HepG2 (cell line): ENCODE results near the gene PRKAG3. TPM values are rescaled to one million over a fixed set of nuclear protein-coding genes. Genes with fewer than 3 reads are reported as not detected.

Experiments used
- GLMP ChIP-seq: sonication (generic); formaldehyde crosslinking; IDR thresholded peaks from 2 replicates; pipeline ENCODE4 v1.9.0; 2021; ENCODE audit warnings: missing genetic modification reagents, mild to moderate bottlenecking, borderline replicate concordance
- HNF1B ChIP-seq: sonication (generic); formaldehyde crosslinking; IDR thresholded peaks from 2 replicates; pipeline ENCODE4 v1.5.1; 2020; ENCODE audit warnings: mild to moderate bottlenecking, moderate library complexity, missing genetic modification reagents
- HOXA9 ChIP-seq: sonication (generic); formaldehyde crosslinking; IDR thresholded peaks from 2 replicates; pipeline ENCODE4 v1.8.1; 2022; ENCODE audit warnings: missing genetic modification reagents, mild to moderate bottlenecking, moderate library complexity, borderline replicate concordance
- KAT7 ChIP-seq: IDR thresholded peaks from 2 replicates; pipeline ENCODE4 v1.6.1; 2018; ENCODE audit warnings: borderline replicate concordance, missing compliant biosample characterization
- KDM4B ChIP-seq: sonication (generic); formaldehyde crosslinking; IDR thresholded peaks from 2 replicates; pipeline ENCODE4 v1.4.0; 2020; ENCODE audit warnings: missing genetic modification reagents
- MAZ ChIP-seq, 2 experiments: sonication (generic) in 1 of 2; formaldehyde crosslinking in 1 of 2; IDR thresholded peaks; 2 replicates each; pipeline versions ENCODE4 v1.5.0 to v1.6.1; 2012 to 2020; ENCODE audit warnings: low read depth in 2 of 2, mild to moderate bottlenecking in 2 of 2, borderline replicate concordance in 1 of 2, improper control_type of control experiment in 1 of 2, low read length in 1 of 2, missing genetic modification reagents in 1 of 2, moderate library complexity in 1 of 2
- RORA ChIP-seq: sonication (generic); formaldehyde crosslinking; IDR thresholded peaks from 2 replicates; pipeline ENCODE4 v1.5.0; 2020; ENCODE audit warnings: mild to moderate bottlenecking, missing genetic modification reagents, moderate library complexity
- SP5 ChIP-seq: IDR thresholded peaks from 2 replicates; pipeline ENCODE4 v1.6.1; 2016; ENCODE audit warnings: low read depth, borderline replicate concordance
- TBL1XR1 ChIP-seq: fragments of 150-350 bp; IDR thresholded peaks from 2 replicates; pipeline ENCODE4 v1.6.1; 2014; ENCODE audit warnings: borderline replicate concordance, low read length; ENCODE audit not compliant: partially characterized antibody
- TEAD3 ChIP-seq: optimal IDR thresholded peaks from 2 replicates; pipeline ENCODE3; 2016; ENCODE audit warnings: borderline replicate concordance
- THYN1 ChIP-seq: sonication (generic); formaldehyde crosslinking; IDR thresholded peaks from 2 replicates; pipeline ENCODE4 v1.8.1; 2023; ENCODE audit warnings: low read depth, mild to moderate bottlenecking, moderate library complexity, missing genetic modification reagents, borderline replicate concordance
- ZIK1 ChIP-seq: sonication (generic); formaldehyde crosslinking; IDR thresholded peaks from 2 replicates; pipeline ENCODE4 v1.5.0; 2020; ENCODE audit warnings: mild to moderate bottlenecking, low read depth, missing genetic modification reagents, borderline replicate concordance
- ZKSCAN5 ChIP-seq: sonication (generic); formaldehyde crosslinking; IDR thresholded peaks from 2 replicates; pipeline ENCODE4 v1.5.1; 2020; ENCODE audit warnings: mild to moderate bottlenecking, missing genetic modification reagents
- ZNF136 ChIP-seq: sonication (generic); formaldehyde crosslinking; IDR thresholded peaks from 2 replicates; pipeline ENCODE4 v1.8.1; 2022; ENCODE audit warnings: low read depth, mild to moderate bottlenecking, moderate library complexity, missing genetic modification reagents
- ZNF547 ChIP-seq: sonication (generic); formaldehyde crosslinking; IDR thresholded peaks from 2 replicates; pipeline ENCODE4 v1.5.1; 2020; ENCODE audit warnings: mild to moderate bottlenecking, missing genetic modification reagents
- ZNF567 ChIP-seq: sonication (generic); formaldehyde crosslinking; IDR thresholded peaks from 2 replicates; pipeline ENCODE4 v1.8.1; 2023; ENCODE audit warnings: mild to moderate bottlenecking, missing genetic modification reagents, borderline replicate concordance
- ZNF772 ChIP-seq: sonication (generic); formaldehyde crosslinking; IDR thresholded peaks from 2 replicates; pipeline ENCODE4 v1.5.0; 2020; ENCODE audit warnings: mild to moderate bottlenecking, missing genetic modification reagents
- ZNF773 ChIP-seq: sonication (generic); formaldehyde crosslinking; IDR thresholded peaks from 2 replicates; pipeline ENCODE4 v1.4.0; 2020; ENCODE audit warnings: missing genetic modification reagents, borderline replicate concordance
- ZSCAN9 ChIP-seq: IDR thresholded peaks from 2 replicates; pipeline ENCODE4 v1.6.1; 2016; ENCODE audit warnings: borderline replicate concordance
- ZZZ3 ChIP-seq: sonication (generic); formaldehyde crosslinking; IDR thresholded peaks from 2 replicates; pipeline ENCODE4 v1.4.0; 2020; ENCODE audit warnings: missing genetic modification reagents, mild to moderate bottlenecking, borderline replicate concordance
- polyA plus RNA-seq, 8 experiments: library from polyadenylated mRNA; depleted of rRNA in 3 of 8; stranded (reverse) in 7 of 8; unstranded in 1 of 8; fragments of >200 nt; fragmentation: Illumina TruSeq in 4 of 8; extraction: Trizol in 4 of 8; gene quantifications; 2 replicates each; pipeline versions ENCODE4 v1.2.1 to v1.2.3, GENCODE V29; 2011 to 2016; ENCODE audit warnings: low read depth in 4 of 8, missing spikeins in 1 of 8, mixed read lengths in 1 of 8; ENCODE audit not compliant: insufficient read depth in 1 of 8
- total RNA-seq, 5 experiments: library from RNA; depleted of rRNA; stranded (reverse); fragments of >200 nt; fragmentation: Illumina TruSeq; extraction: Trizol; gene quantifications; 2 replicates each; pipeline ENCODE4 v1.2.3, GENCODE V29; 2016; ENCODE audit warnings: low read depth in 1 of 5
- TF ChIP-seq, protein P1 (sequence below): sonication (generic); formaldehyde crosslinking; IDR thresholded peaks from 2 replicates; pipeline ENCODE4 v1.4.0; 2020; ENCODE audit warnings: missing genetic modification reagents
- TF ChIP-seq, protein P2 (sequence below): sonication (generic); formaldehyde crosslinking; IDR thresholded peaks from 2 replicates; pipeline ENCODE4 v1.5.0; 2020; ENCODE audit warnings: missing genetic modification reagents, mild to moderate bottlenecking, borderline replicate concordance

Gene PRKAG3
- total and polyA plus RNA-seq, 2 of the 13 experiments (the other 11 are each of a cell fraction or from before 2014, with no cell fraction given): not detected

DNA sequence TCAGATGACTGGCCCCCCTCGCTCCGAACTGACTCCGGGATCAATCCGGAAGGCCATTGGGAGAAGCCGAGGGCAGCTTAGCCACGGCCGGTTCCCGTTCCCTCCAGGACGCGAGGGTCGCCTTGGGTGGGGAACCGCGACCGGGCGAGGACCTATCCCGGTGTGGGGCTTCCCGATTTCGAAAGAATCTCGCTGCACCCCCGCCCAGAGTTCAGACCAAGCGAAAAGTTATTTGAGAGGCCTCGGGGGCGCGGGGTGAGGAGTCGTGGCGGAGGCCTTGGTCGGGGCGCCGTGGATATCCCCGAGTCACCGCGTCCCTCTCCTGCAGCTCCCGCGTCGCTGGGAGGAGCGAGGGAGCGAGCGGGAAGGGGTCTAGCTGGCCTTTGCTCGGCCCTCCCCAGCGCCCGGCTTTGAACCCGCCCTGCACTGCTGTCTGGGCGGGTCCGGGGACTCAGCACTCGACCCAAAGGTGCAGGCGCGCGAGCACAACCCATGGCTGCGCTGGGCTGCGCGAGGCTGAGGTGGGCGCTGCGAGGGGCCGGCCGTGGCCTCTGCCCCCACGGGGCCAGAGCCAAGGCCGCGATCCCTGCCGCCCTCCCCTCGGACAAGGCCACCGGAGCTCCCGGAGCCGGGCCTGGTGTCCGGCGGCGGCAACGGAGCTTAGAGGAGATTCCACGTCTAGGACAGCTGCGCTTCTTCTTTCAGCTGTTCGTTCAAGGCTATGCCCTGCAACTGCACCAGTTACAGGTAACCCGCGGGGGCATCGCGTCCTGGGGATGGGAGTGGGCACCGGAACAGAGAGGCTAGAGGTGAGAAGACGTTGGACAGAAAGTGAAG is 49.7 kb downstream of the PRKAG3 start, which contains the start of gene CYP27A1 (continued):
- TF ChIP-seq ZNF547 (CRISPR knock-in tag): peak; percentile 97
- TF ChIP-seq, protein P1, sequence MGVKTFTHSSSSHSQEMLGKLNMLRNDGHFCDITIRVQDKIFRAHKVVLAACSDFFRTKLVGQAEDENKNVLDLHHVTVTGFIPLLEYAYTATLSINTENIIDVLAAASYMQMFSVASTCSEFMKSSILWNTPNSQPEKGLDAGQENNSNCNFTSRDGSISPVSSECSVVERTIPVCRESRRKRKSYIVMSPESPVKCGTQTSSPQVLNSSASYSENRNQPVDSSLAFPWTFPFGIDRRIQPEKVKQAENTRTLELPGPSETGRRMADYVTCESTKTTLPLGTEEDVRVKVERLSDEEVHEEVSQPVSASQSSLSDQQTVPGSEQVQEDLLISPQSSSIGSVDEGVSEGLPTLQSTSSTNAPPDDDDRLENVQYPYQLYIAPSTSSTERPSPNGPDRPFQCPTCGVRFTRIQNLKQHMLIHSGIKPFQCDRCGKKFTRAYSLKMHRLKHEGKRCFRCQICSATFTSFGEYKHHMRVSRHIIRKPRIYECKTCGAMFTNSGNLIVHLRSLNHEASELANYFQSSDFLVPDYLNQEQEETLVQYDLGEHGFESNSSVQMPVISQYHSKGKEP (CRISPR knock-in tag): no peak; the same call in 1 of the 2 replicates
- TF ChIP-seq ZNF772 (CRISPR knock-in tag): peak; percentile 99
- TF ChIP-seq HOXA9 (CRISPR knock-in tag): peak; percentile 97; the same call in 1 of the 2 replicates
- no peak; the same call in none of the 2 replicates for TF ChIP-seq KDM4B (CRISPR knock-in tag)
- TF ChIP-seq KAT7 (CRISPR knock-in tag): peak; percentile 99
- TF ChIP-seq, protein P2, sequence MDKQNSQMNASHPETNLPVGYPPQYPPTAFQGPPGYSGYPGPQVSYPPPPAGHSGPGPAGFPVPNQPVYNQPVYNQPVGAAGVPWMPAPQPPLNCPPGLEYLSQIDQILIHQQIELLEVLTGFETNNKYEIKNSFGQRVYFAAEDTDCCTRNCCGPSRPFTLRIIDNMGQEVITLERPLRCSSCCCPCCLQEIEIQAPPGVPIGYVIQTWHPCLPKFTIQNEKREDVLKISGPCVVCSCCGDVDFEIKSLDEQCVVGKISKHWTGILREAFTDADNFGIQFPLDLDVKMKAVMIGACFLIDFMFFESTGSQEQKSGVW (CRISPR knock-in tag): peak; percentile 90; the same call in 1 of the 2 replicates
- no peak; the same call in 1 of the 2 replicates for TF ChIP-seq RORA (CRISPR knock-in tag)
- peak; percentile 72; the same call in 1 of the 2 replicates for TF ChIP-seq ZNF773 (CRISPR knock-in tag)
- TF ChIP-seq ZKSCAN5 (CRISPR knock-in tag): 0 out of 2 replicates have a peak, but pooled peaks have one; percentile 33
- TF ChIP-seq ZZZ3 (CRISPR knock-in tag): peak; percentile 78; the same call in 1 of the 2 replicates
- peak; percentile 58 for TF ChIP-seq ZSCAN9 (CRISPR knock-in tag)
- no peak for TF ChIP-seq MAZ (IDR thresholded peaks at IDR 0.05; ENCODE audit: borderline replicate concordance, low read depth, low read length)
- peak; percentile 98 for TF ChIP-seq MAZ (CRISPR knock-in tag; IDR thresholded peaks at IDR 0.05; ENCODE audit: low read depth)
- TF ChIP-seq ZIK1 (CRISPR knock-in tag): peak; percentile 80; the same call in 1 of the 2 replicates
- TF ChIP-seq TEAD3 (CRISPR knock-in tag): peak; percentile 12
- peak; percentile 7; the same call in 1 of the 2 replicates for TF ChIP-seq HNF1B (CRISPR knock-in tag)
- peak; percentile 22 for TF ChIP-seq TBL1XR1
- TF ChIP-seq THYN1 (CRISPR knock-in tag): no peak; the same call in 1 of the 2 replicates
- TF ChIP-seq ZNF136: peak; percentile 30; the same call in 1 of the 2 replicates
- TF ChIP-seq SP5 (CRISPR knock-in tag): peak; percentile 86; the same call in 1 of the 2 replicates
- TF ChIP-seq GLMP (CRISPR knock-in tag): no peak
- peak; percentile 94 for TF ChIP-seq ZNF567
